OCI-LY3 (cell line): ENCODE data around the gene B4GALT2.

ENCODE experiments used
- H2AFZ ChIP-seq: fragments of 200-600, 300-600 bp; shearing (Covaris generic); 2 replicates; pipeline ENCODE4 v1.6.0; 2014; ENCODE audit warnings: antibody characterized with exemption, low read depth, low read length
- H3K27ac ChIP-seq: fragments of 200-600, 300-600 bp; sonication (generic); 2 replicates; pipeline ENCODE4 v1.5.1; 2014; ENCODE audit warnings: mild to moderate bottlenecking, low read length, moderate library complexity, mixed read lengths
- H3K27me3 ChIP-seq: fragments of 200-600, 300-600 bp; sonication (generic); 2 replicates; pipeline ENCODE4 v1.6.1; 2014; ENCODE audit warnings: low read depth, low read length, mixed read lengths
- H3K36me3 ChIP-seq: fragments of 200-600, 300-600 bp; sonication (generic); replicated peaks from 2 replicates; pipeline ENCODE3; 2014; ENCODE audit warnings: low read depth, low read length, mixed read lengths
- H3K4me1 ChIP-seq: fragments of 300-600, 200-600 bp; sonication (generic); 2 replicates; pipeline ENCODE4 v1.6.1; 2014; ENCODE audit warnings: low read length, mixed read lengths
- H3K4me2 ChIP-seq: fragments of 200-600, 300-600 bp; sonication (generic); 2 replicates; pipeline ENCODE4 v1.6.1; 2014; ENCODE audit warnings: low read length, mixed read lengths
- H3K4me3 ChIP-seq: fragments of 300-600, 200-600 bp; sonication (generic); 2 replicates; pipeline ENCODE4 v1.5.1; 2014; ENCODE audit warnings: antibody characterized with exemption, mild to moderate bottlenecking, low read length, moderate library complexity
- H3K79me2 ChIP-seq: fragments of 300-600, 200-600 bp; shearing (Covaris generic); 2 replicates; pipeline ENCODE4 v1.6.1; 2014; ENCODE audit warnings: mild to moderate bottlenecking, low read length, mixed read lengths
- H3K9ac ChIP-seq: fragments of 300-600, 200-600 bp; shearing (Covaris generic); 2 replicates; pipeline ENCODE4 v1.6.0; 2014; ENCODE audit warnings: mild to moderate bottlenecking, low read length, moderate library complexity
- H3K9me3 ChIP-seq: fragments of 200-600, 300-600 bp; shearing (Covaris generic); 2 replicates; pipeline ENCODE4 v1.6.1; 2014; ENCODE audit warnings: low read length, mixed read lengths; ENCODE audit not compliant: insufficient read depth
- H4K20me1 ChIP-seq: fragments of 200-600, 300-600 bp; sonication (generic); 2 replicates; pipeline ENCODE4 v1.6.1; 2016; ENCODE audit warnings: low read length, mixed read lengths; ENCODE audit not compliant: insufficient read depth
- CTCF ChIP-seq: fragments of 200-600, 300-600 bp; sonication (generic); IDR thresholded peaks from 2 replicates; pipeline ENCODE4 v1.5.1; 2014; ENCODE audit warnings: antibody characterized with exemption, low read length, low read depth
- EZH2phosphoT487 ChIP-seq: fragments of 200-600 bp; shearing (Covaris generic); IDR thresholded peaks from 2 replicates; pipeline ENCODE4 v1.6.1; 2018; ENCODE audit warnings: antibody characterized with exemption, mixed run types, low read depth

Gene B4GALT2

GRCh38 chr1:43942411-43942810 is 36.6 kb upstream of the B4GALT2 start:
- H3K27me3 ChIP-seq, result no peaks in the 10 kb centered on the region
- H4K20me1 ChIP-seq, result no peaks in the 10 kb centered on the region
- no peak overlapping the region for H3K9ac ChIP-seq
- H3K4me2 ChIP-seq, result no peak overlapping the region
- no peak overlapping the region for H2AFZ ChIP-seq
- no peak overlapping the region for H3K4me3 ChIP-seq
- H3K36me3 ChIP-seq, result no peaks in the 10 kb centered on the region
- no peaks in the 10 kb centered on the region for H3K9me3 ChIP-seq
- no peak overlapping the region for H3K27ac ChIP-seq
- TF ChIP-seq EZH2phosphoT487, result no peak
- no peak for TF ChIP-seq CTCF
- peaks cover 22% of the 10 kb centered on the region for H3K79me2 ChIP-seq
- no peaks in the 10 kb centered on the region for H3K4me1 ChIP-seq

GRCh38 chr1:43944860-43945259 is 34.1 kb upstream of the B4GALT2 start:
- H2AFZ ChIP-seq, result no peak overlapping the region
- no peaks in the 10 kb centered on the region for H3K36me3 ChIP-seq
- no peaks in the 10 kb centered on the region for H3K27me3 ChIP-seq
- no peak overlapping the region for H3K27ac ChIP-seq
- no peak overlapping the region for H3K4me3 ChIP-seq
- no peak overlapping the region for H3K9ac ChIP-seq
- peaks cover 6% of the 10 kb centered on the region for H3K4me1 ChIP-seq
- peaks cover 30% of the 10 kb centered on the region for H3K79me2 ChIP-seq
- TF ChIP-seq EZH2phosphoT487 (no peak), CTCF (no peak)
- no peaks in the 10 kb centered on the region for H4K20me1 ChIP-seq
- no peaks in the 10 kb centered on the region for H3K9me3 ChIP-seq
- H3K4me2 ChIP-seq, result peak overlapping the region; percentile 14; the same call in 1 of the 2 replicates

- Histone ChIP-seq H3K9me3 (no peaks in the 10 kb centered on the region), H3K27me3 (no peaks in the 10 kb centered on the region), H3K4me3 (peak overlapping the region; percentile 96), H3K79me2 (peaks cover 30% of the 10 kb centered on the region), H4K20me1 (no peaks in the 10 kb centered on the region), H3K36me3 (no peaks in the 10 kb centered on the region), H3K27ac (peak overlapping the region; percentile 28; the same call in 1 of the 2 replicates), H2AFZ (peak overlapping the region; percentile 78), H3K4me1 (peaks cover 6% of the 10 kb centered on the region), H3K9ac (peak overlapping the region; percentile 86), H3K4me2 (peak overlapping the region; percentile 98)
- TF ChIP-seq CTCF (no peak), EZH2phosphoT487 (no peak)
These were observed 33.3 kb upstream of the B4GALT2 start for GRCh38 chr1:43945674-43946235.

GRCh38 chr1:43946236-43947060 is 32.6 kb upstream of the B4GALT2 start, which contains the start of gene IPO13:
IPO13 (plus strand) TSS chr1:43946950; CDS start chr1:43947601, 651 bp downstream.
- Histone ChIP-seq H3K4me3 (peak within 1 kb of the TSS; percentile 96), H3K9me3 (no peaks in the 10 kb centered on the region), H4K20me1 (no peaks in the 10 kb centered on the region), H3K4me1 (peaks cover 6% of the 10 kb centered on the region), H3K79me2 (peaks cover 30% of the 10 kb centered on the region), H3K9ac (peak within 1 kb of the TSS; percentile 86), H3K36me3 (no peaks in the 10 kb centered on the region), H3K4me2 (peak within 1 kb of the TSS; percentile 98), H3K27ac (peak within 1 kb of the TSS; percentile 78), H2AFZ (peak within 1 kb of the TSS; percentile 78), H3K27me3 (no peaks in the 10 kb centered on the region)
- peak; percentile 51 for TF ChIP-seq CTCF
- TF ChIP-seq EZH2phosphoT487, result no peak
